ENCODE data around the gene DUSP9. TPM values are rescaled to one million over a fixed set of nuclear protein-coding genes. Genes with fewer than 3 reads are reported as not detected.
"Not testable (repeated sequence)": the region's sequence is repeated elsewhere in the genome, so short reads cannot be mapped to it uniquely, and the experiment has no call there.

Gene DUSP9
- total and polyA plus RNA-seq, 3 donors from 2014 or later = 2.5 to 10.2 (median 6.2) TPM

DNA sequence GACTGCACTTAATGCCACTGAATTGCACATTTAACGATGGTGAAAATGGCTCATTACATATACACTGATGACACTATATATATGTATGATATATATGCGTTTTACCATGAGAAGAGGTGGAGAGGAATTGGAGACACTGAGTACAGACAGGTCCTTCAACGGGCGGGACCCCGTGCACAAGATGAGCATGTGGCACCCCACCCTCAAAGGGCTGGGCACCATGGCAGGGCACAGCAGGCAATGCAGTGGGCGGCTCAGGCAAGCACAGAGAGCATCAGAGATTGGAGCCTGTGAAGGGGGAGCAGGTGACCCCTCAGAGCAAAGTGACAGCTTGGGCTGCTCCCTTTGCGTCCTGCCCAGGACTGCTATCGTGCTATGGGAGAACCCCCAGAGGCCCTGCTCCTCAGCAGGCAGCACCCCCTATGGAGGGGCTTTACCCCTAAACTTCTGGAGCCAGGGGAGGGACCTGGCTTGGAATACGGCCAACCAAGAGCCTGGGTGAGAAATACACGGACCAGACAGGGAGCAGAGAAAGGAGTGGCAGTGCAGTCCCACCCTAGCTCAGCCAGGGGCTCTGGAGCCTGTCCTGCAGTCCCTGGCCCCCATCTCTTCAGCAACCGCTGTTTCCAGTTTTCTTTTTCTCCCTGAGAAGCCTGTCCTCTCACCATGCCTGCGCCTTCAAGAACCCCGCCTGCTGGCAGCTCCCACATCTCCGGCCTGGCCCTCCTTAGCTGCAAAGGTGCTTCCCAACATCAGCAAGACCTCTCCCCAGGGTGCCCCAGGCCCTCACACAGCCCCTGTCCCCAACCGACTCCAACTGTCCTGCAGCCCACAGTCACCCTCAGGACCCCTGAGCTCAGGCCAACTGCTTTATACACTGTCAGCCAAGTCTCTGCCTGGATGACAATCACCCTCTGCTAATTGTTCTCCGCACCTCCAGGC is 51.2 kb downstream of the DUSP9 start:
- H3K36me3 ChIP-seq (ENCODE audit: low read depth, missing control alignments) = no peaks in the 10 kb centered on the region
- H3K9me3 ChIP-seq = no peaks in the 10 kb centered on the region
- no peak for DNase-seq
- TF ChIP-seq, protein P1, sequence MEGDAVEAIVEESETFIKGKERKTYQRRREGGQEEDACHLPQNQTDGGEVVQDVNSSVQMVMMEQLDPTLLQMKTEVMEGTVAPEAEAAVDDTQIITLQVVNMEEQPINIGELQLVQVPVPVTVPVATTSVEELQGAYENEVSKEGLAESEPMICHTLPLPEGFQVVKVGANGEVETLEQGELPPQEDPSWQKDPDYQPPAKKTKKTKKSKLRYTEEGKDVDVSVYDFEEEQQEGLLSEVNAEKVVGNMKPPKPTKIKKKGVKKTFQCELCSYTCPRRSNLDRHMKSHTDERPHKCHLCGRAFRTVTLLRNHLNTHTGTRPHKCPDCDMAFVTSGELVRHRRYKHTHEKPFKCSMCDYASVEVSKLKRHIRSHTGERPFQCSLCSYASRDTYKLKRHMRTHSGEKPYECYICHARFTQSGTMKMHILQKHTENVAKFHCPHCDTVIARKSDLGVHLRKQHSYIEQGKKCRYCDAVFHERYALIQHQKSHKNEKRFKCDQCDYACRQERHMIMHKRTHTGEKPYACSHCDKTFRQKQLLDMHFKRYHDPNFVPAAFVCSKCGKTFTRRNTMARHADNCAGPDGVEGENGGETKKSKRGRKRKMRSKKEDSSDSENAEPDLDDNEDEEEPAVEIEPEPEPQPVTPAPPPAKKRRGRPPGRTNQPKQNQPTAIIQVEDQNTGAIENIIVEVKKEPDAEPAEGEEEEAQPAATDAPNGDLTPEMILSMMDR (IDR thresholded peaks at IDR 0.05) = no peak
- no peak for TF ChIP-seq POLR2A (IDR thresholded peaks at IDR 0.05)
- no peaks in the 10 kb centered on the region for H3K27me3 ChIP-seq
- intact Hi-C loops (cut with DNase I; ENCODE audit: low total_unique reads) = no loop called here
- peaks cover 2% of the 10 kb centered on the region for H3K4me1 ChIP-seq
- H3K27ac ChIP-seq = no peak overlapping the region
- 79 to 91% methylated on average over 9 to 14 of the region's 16 CpGs for WGBS, 2 donors
- no peak overlapping the region for H3K4me3 ChIP-seq

DNA sequence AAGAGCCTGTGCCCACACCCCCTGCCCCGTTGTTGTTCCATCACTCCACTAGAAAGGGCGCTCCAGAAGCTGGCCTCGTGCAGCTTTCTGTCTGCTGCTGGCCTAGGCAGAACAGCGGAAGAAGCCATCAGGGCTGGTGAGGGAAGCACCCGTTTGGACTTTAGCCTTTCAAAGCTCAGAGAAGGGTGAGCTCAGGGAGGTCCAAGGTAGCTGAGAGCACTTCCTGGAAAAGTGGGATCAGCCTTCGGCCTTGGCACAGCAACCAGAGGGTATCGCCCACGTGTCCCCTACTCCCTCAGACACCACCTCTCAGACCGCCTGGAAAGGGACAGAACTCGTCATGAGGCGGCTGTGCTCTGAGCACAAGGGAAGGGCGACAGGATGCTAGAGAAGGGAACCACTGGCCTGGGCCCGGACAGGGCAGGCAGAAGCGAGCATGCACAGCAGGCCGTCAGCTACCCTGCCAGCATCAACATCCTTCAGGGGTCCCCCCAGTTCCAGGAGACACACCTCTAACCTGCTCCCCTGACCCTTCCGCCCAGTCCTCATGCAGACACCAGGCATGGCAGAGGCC is 52.3 kb downstream of the DUSP9 start:
- H3K27me3 ChIP-seq; H3K27ac ChIP-seq; H3K4me1 ChIP-seq; DNase-seq; H3K9me3 ChIP-seq; intact Hi-C loops (cut with DNase I; ENCODE audit: low total_unique reads); H3K4me3 ChIP-seq; H3K36me3 ChIP-seq (ENCODE audit: low read depth, missing control alignments): not testable (repeated sequence)
- 78% methylated on average over 12 of the region's 16 CpGs; no CpG with 5 or more reads in 1 of the 2 donors for WGBS, 2 donors

DNA sequence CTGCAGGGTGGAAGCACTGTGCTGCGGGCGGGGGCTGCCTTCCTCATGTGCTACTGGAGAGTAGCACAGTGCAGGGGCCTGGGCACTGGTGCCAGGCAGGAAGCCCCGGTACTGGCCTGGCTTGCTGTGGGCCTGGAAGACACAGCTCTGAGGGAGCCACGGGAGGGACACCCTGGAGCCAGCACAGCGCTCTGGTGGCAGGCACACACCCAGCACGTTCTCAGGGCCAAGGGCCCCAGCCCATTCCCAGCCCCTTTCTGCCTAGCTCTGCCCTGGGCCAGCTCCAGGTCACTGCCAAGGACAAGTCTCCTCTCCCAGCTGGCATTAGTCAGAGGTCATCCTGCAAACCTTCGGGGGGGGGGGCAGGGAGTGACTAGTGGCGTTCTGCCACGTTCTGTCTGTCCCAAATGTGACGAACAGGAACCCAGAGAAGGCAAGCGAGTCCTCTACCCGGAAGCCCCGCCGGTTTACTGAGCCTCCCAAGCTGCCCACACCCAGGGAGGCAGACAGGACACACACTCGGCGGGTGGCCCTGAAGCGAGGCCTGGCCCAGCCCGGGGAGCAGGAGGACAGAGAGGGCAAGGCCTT is 52.9 kb downstream of the DUSP9 start:
- H3K4me1 ChIP-seq; H3K9me3 ChIP-seq; intact Hi-C loops (cut with DNase I; ENCODE audit: low total_unique reads); H3K4me3 ChIP-seq; H3K36me3 ChIP-seq (ENCODE audit: low read depth, missing control alignments); H3K27ac ChIP-seq; H3K27me3 ChIP-seq: not testable (repeated sequence)
- 68% methylated on average over 12 of the region's 18 CpGs; no CpG with 5 or more reads in 1 of the 2 donors for WGBS, 2 donors
- peak; percentile 34 for DNase-seq

DNA sequence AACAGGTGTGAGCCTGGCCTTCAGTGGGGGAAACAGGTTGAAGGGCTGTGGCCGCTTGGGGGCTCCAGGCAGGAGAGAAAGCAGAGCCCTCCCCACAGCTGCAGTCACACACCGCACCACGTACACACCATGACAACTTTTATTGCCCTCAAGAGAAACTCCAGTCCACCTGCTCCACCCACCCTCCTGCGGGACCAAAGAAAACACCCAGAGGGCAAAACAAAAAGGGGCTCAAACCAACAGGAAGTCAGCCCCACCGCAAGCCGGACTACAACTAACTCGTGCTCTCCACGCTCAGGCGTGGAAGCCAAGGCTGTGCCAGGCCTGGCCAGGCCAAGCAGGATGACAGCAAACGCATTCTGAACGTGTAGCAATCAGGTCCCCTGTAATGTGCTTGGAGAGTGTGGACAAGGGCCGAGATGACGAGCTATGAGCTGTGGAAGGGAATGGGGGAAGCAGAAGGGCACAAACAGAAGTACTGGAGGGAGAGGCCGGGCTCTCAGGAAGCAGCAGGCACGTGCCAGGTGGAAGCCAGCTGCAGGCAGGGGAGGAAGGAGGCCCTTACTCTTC is 53.5 kb downstream of the DUSP9 start:
- TF ChIP-seq, protein P1 (IDR thresholded peaks at IDR 0.05) = no peak
- no peak for TF ChIP-seq POLR2A (IDR thresholded peaks at IDR 0.05)
- no peak for DNase-seq
- H3K4me1 ChIP-seq = peaks cover 3% of the 10 kb centered on the region
- no peak overlapping the region for H3K27ac ChIP-seq
- intact Hi-C loops (cut with DNase I; ENCODE audit: low total_unique reads) = no loop called here
- no peak overlapping the region for H3K4me3 ChIP-seq
- H3K9me3 ChIP-seq = no peaks in the 10 kb centered on the region
- no peaks in the 10 kb centered on the region for H3K36me3 ChIP-seq (ENCODE audit: low read depth, missing control alignments)
- no peaks in the 10 kb centered on the region for H3K27me3 ChIP-seq
- WGBS, 2 donors = 65 to 92% methylated on average over 2 to 15 of the region's 15 CpGs

Small RNAs within 50 kb of the gene (small RNA-seq; reads per million reads assigned to genes)
- gene RN7SL687P = 0 reads per million in 2 donors

Other genes starting within 250 kb of the DUSP9 start
- gene PNMA6E, start 245.9 kb upstream of the DUSP9 start, total RNA-seq = 10 to 100 TPM in 1 of 2 donors, 1 to 10 TPM in 1; 9.7 to 24.2 TPM
- 13.3 TPM for gene PNMA6E, start 245.9 kb upstream of the DUSP9 start, polyA plus RNA-seq (ENCODE audit: insufficient read depth, low read depth, low replicate concordance)
- 1 to 10 TPM; 2.2 to 3.4 TPM for gene ZFP92, start 235.7 kb upstream of the DUSP9 start, total RNA-seq
- gene ZFP92, start 235.7 kb upstream of the DUSP9 start, polyA plus RNA-seq (ENCODE audit: insufficient read depth, low read depth, low replicate concordance) = 2.1 TPM
- 1 to 10 TPM; 4.0 to 7.5 TPM for gene TREX2, start 201.1 kb upstream of the DUSP9 start, total RNA-seq
- gene TREX2, start 201.1 kb upstream of the DUSP9 start, polyA plus RNA-seq (ENCODE audit: insufficient read depth, low read depth, low replicate concordance) = 0.51 TPM
- gene HAUS7, start 176.6 kb upstream of the DUSP9 start, total RNA-seq = 10 to 100 TPM; 34.0 to 35.2 TPM
- gene HAUS7, start 176.6 kb upstream of the DUSP9 start, polyA plus RNA-seq (ENCODE audit: insufficient read depth, low read depth, low replicate concordance) = 18.0 TPM
- 10 to 100 TPM; 42.3 to 76.5 TPM for gene BGN, start 152.2 kb upstream of the DUSP9 start, total RNA-seq
- 174 TPM for gene BGN, start 152.2 kb upstream of the DUSP9 start, polyA plus RNA-seq (ENCODE audit: insufficient read depth, low read depth, low replicate concordance)
- 1 to 10 TPM in 1 of 2 donors, under 1 TPM in 1; 0.16 to 1.2 TPM for gene ATP2B3, start 129.6 kb upstream of the DUSP9 start, total RNA-seq
- 0.73 TPM for gene ATP2B3, start 129.6 kb upstream of the DUSP9 start, polyA plus RNA-seq (ENCODE audit: insufficient read depth, low read depth, low replicate concordance)
- 10 to 100 TPM; 26.9 to 27.6 TPM for gene CCNQ, start 48.1 kb upstream of the DUSP9 start, total RNA-seq
- gene CCNQ, start 48.1 kb upstream of the DUSP9 start, polyA plus RNA-seq (ENCODE audit: insufficient read depth, low read depth, low replicate concordance) = 19.6 TPM
- gene PNCK, start 26.6 kb downstream of the DUSP9 start, total RNA-seq = 10 to 100 TPM; 41.0 to 51.5 TPM
- 19.9 TPM for gene PNCK, start 26.6 kb downstream of the DUSP9 start, polyA plus RNA-seq (ENCODE audit: insufficient read depth, low read depth, low replicate concordance)
- gene SLC6A8, start 40.7 kb downstream of the DUSP9 start, total RNA-seq = 100 to 1,000 TPM in 1 of 2 donors, 10 to 100 TPM in 1; 91.3 to 107 TPM
- 73.5 TPM for gene SLC6A8, start 40.7 kb downstream of the DUSP9 start, polyA plus RNA-seq (ENCODE audit: insufficient read depth, low read depth, low replicate concordance)
- gene BCAP31, start 77.2 kb downstream of the DUSP9 start, total RNA-seq = 100 to 1,000 TPM; 149 to 153 TPM
- gene BCAP31, start 77.2 kb downstream of the DUSP9 start, polyA plus RNA-seq (ENCODE audit: insufficient read depth, low read depth, low replicate concordance) = 222 TPM
- 100 to 1,000 TPM in 1 of 2 donors, 10 to 100 TPM in 1; 84.4 to 112 TPM for gene ABCD1, start 77.7 kb downstream of the DUSP9 start, total RNA-seq
- 34.3 TPM for gene ABCD1, start 77.7 kb downstream of the DUSP9 start, polyA plus RNA-seq (ENCODE audit: insufficient read depth, low read depth, low replicate concordance)
- 10 to 100 TPM; 49.3 to 57.9 TPM for gene PLXNB3, start 117.0 kb downstream of the DUSP9 start, total RNA-seq
- gene PLXNB3, start 117.0 kb downstream of the DUSP9 start, polyA plus RNA-seq (ENCODE audit: insufficient read depth, low read depth, low replicate concordance) = 28.0 TPM
- 1 to 10 TPM in 1 of 2 donors, under 1 TPM in 1; 0.62 to 2.2 TPM for gene SRPK3, start 133.8 kb downstream of the DUSP9 start, total RNA-seq
- gene SRPK3, start 133.8 kb downstream of the DUSP9 start, polyA plus RNA-seq (ENCODE audit: insufficient read depth, low read depth, low replicate concordance) = 1.3 TPM
- 10 to 100 TPM; 74.9 to 83.1 TPM for gene IDH3G, start 147.2 kb downstream of the DUSP9 start, total RNA-seq
- gene IDH3G, start 147.2 kb downstream of the DUSP9 start, polyA plus RNA-seq (ENCODE audit: insufficient read depth, low read depth, low replicate concordance) = 52.4 TPM
- gene SSR4, start 147.5 kb downstream of the DUSP9 start, total RNA-seq = 100 to 1,000 TPM; 246 to 294 TPM
- gene SSR4, start 147.5 kb downstream of the DUSP9 start, polyA plus RNA-seq (ENCODE audit: insufficient read depth, low read depth, low replicate concordance) = 275 TPM
- 10 to 100 TPM; 13.5 to 17.2 TPM for gene PDZD4, start 183.3 kb downstream of the DUSP9 start, total RNA-seq
- gene PDZD4, start 183.3 kb downstream of the DUSP9 start, polyA plus RNA-seq (ENCODE audit: insufficient read depth, low read depth, low replicate concordance) = 11.2 TPM
- gene L1CAM, start 239.0 kb downstream of the DUSP9 start, total RNA-seq = 1 to 10 TPM; 1.7 to 4.5 TPM
- gene L1CAM, start 239.0 kb downstream of the DUSP9 start, polyA plus RNA-seq (ENCODE audit: insufficient read depth, low read depth, low replicate concordance) = 2.5 TPM

All from testis (tissue), 3 donors.